ENCODE measurements around the gene CHL1.

DNA sequence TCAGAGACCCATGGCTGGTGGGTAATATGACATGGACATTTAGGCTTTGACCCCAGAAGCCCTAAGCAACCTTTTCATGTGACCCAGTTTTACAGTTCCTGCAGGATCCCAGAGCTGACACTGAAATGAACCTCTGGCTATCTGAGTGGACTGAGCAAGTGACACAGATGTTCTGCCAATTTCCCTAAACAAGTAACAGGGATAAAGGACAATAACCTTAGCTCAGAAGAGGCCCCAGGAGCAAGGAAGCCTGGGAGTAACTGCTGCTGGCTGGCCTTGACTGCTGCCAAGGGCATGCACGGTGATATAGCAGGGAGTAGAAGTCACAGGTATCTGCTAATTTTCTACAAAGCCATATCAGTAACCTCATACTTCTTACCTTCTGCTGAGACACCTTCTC is 177.9 kb downstream of the CHL1 start:
- TF ChIP-seq, protein P1, sequence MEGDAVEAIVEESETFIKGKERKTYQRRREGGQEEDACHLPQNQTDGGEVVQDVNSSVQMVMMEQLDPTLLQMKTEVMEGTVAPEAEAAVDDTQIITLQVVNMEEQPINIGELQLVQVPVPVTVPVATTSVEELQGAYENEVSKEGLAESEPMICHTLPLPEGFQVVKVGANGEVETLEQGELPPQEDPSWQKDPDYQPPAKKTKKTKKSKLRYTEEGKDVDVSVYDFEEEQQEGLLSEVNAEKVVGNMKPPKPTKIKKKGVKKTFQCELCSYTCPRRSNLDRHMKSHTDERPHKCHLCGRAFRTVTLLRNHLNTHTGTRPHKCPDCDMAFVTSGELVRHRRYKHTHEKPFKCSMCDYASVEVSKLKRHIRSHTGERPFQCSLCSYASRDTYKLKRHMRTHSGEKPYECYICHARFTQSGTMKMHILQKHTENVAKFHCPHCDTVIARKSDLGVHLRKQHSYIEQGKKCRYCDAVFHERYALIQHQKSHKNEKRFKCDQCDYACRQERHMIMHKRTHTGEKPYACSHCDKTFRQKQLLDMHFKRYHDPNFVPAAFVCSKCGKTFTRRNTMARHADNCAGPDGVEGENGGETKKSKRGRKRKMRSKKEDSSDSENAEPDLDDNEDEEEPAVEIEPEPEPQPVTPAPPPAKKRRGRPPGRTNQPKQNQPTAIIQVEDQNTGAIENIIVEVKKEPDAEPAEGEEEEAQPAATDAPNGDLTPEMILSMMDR (IDR thresholded peaks at IDR 0.05): no peak
- no peak for TF ChIP-seq POLR2A (IDR thresholded peaks at IDR 0.05)

Measured in body of pancreas (tissue), 4 donors.